HEK293 (cell line): ENCODE measurements around the gene IQCH.

Source experiments
- BCL11A ChIP-seq: fragments of 450-650 bp; formaldehyde crosslinking; IDR thresholded peaks from 2 replicates; pipeline ENCODE4 v1.5.1; 2016; ENCODE audit warnings: low read depth, missing biosample characterization, missing genetic modification characterization
- BCL6B ChIP-seq: fragments of 450-650 bp; formaldehyde crosslinking; IDR thresholded peaks from 2 replicates; pipeline ENCODE4 v1.5.1; 2017; ENCODE audit warnings: missing biosample characterization, missing genetic modification characterization
- GLI4 ChIP-seq: fragments of 450-650 bp; formaldehyde crosslinking; IDR thresholded peaks from 2 replicates; pipeline ENCODE4 v1.5.1; 2016; ENCODE audit warnings: missing biosample characterization, missing genetic modification characterization
- IKZF3 ChIP-seq: fragments of 450-650 bp; IDR thresholded peaks from 2 replicates; pipeline ENCODE4 v1.5.0; 2018; ENCODE audit warnings: missing biosample characterization, mild to moderate bottlenecking, missing genetic modification characterization, moderate library complexity
- KLF9 ChIP-seq: fragments of 450-650 bp; formaldehyde crosslinking; IDR thresholded peaks from 2 replicates; pipeline ENCODE4 v1.5.1; 2016; ENCODE audit warnings: missing biosample characterization, missing genetic modification characterization, low read depth
- YY1 ChIP-seq: fragments of 450-650 bp; formaldehyde crosslinking; IDR thresholded peaks from 2 replicates; pipeline ENCODE4 v1.5.1; 2018; ENCODE audit warnings: missing biosample characterization, missing genetic modification characterization
- ZBTB17 ChIP-seq: fragments of 450-650 bp; formaldehyde crosslinking; IDR thresholded peaks from 2 replicates; pipeline ENCODE4 v1.5.1; 2016; ENCODE audit warnings: missing biosample characterization, missing genetic modification characterization
- ZIC2 ChIP-seq: fragments of 450-650 bp; formaldehyde crosslinking; IDR thresholded peaks from 2 replicates; pipeline ENCODE4 v1.5.1; 2016; ENCODE audit warnings: missing biosample characterization, missing genetic modification characterization
- ZNF2 ChIP-seq: fragments of 450-650 bp; formaldehyde crosslinking; IDR thresholded peaks from 2 replicates; pipeline ENCODE4 v1.5.1; 2016; ENCODE audit warnings: missing biosample characterization, missing genetic modification characterization
- ZNF23 ChIP-seq: fragments of 450-650 bp; formaldehyde crosslinking; IDR thresholded peaks from 2 replicates; pipeline ENCODE4 v1.5.1; 2016; ENCODE audit warnings: missing biosample characterization, missing genetic modification characterization, borderline replicate concordance
- ZNF37A ChIP-seq: fragments of 450-650 bp; IDR thresholded peaks from 2 replicates; pipeline ENCODE4 v1.5.1; 2018; ENCODE audit warnings: missing biosample characterization, missing genetic modification characterization
- ZNF449 ChIP-seq: fragments of 450-650 bp; formaldehyde crosslinking; IDR thresholded peaks from 2 replicates; pipeline ENCODE4 v1.5.1; 2017; ENCODE audit warnings: missing biosample characterization, mild to moderate bottlenecking, missing genetic modification characterization, moderate library complexity
- ZNF488 ChIP-seq: fragments of 450-650 bp; formaldehyde crosslinking; IDR thresholded peaks from 2 replicates; pipeline ENCODE4 v1.5.1; 2016; ENCODE audit warnings: missing biosample characterization, missing genetic modification characterization
- ZNF501 ChIP-seq: fragments of 450-650 bp; formaldehyde crosslinking; IDR thresholded peaks from 2 replicates; pipeline ENCODE4 v1.5.1; 2016; ENCODE audit warnings: missing biosample characterization, missing genetic modification characterization
- ZNF510 ChIP-seq: fragments of 450-650 bp; formaldehyde crosslinking; IDR thresholded peaks from 2 replicates; pipeline ENCODE4 v1.5.1; 2018; ENCODE audit warnings: mild to moderate bottlenecking, missing genetic modification characterization, missing biosample characterization; ENCODE audit not compliant: insufficient replicate concordance
- ZNF629 ChIP-seq: fragments of 450-650 bp; formaldehyde crosslinking; IDR thresholded peaks from 2 replicates; pipeline ENCODE4 v1.5.1; 2017; ENCODE audit warnings: missing biosample characterization, missing genetic modification characterization
- ZNF791 ChIP-seq: fragments of 450-650 bp; formaldehyde crosslinking; IDR thresholded peaks from 2 replicates; pipeline ENCODE4 v1.5.1; 2016; ENCODE audit warnings: missing biosample characterization, missing genetic modification characterization
- ZSCAN30 ChIP-seq: fragments of 450-650 bp; IDR thresholded peaks from 2 replicates; pipeline ENCODE4 v1.5.1; 2018; ENCODE audit warnings: missing biosample characterization, mild to moderate bottlenecking, missing genetic modification characterization, moderate library complexity
- ZSCAN5A ChIP-seq: fragments of 450-650 bp; formaldehyde crosslinking; IDR thresholded peaks from 2 replicates; pipeline ENCODE4 v1.5.1; 2016; ENCODE audit warnings: missing biosample characterization, missing genetic modification characterization
- TF ChIP-seq, protein P1 (sequence below): fragments of 450-650 bp; formaldehyde crosslinking; IDR thresholded peaks from 2 replicates; pipeline ENCODE4 v1.5.1; 2016; ENCODE audit warnings: missing biosample characterization, missing genetic modification characterization

Gene IQCH

DNA sequence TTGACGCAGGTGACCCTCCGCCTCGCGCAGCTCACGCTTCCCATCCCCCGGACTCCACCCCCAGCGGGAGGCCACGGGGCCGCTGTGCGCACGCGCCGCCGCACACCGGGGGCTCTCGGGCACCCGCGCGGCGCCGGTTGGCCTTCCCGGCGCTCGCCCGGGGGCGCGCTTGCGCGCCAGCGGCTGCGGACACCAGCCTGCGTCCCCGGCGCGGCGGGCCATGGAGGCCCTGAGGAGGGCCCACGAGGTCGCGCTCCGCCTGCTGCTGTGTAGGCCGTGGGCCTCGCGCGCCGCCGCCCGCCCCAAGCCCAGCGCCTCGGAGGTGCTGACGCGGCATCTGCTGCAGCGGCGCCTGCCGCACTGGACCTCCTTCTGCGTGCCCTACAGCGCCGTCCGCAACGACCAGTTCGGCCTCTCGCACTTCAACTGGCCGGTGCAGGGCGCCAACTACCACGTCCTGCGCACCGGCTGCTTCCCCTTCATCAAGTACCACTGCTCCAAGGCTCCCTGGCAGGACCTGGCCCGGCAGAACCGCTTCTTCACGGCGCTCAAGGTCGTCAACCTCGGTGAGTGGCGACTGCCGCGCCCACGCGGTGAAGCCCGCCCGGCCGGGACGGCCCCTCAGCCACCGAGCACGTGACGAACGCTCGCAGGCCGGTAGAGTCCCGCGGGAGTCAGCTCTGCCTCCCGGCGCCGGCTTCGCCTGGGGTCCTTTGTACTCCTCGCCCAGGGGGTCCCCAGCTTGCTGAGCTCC, 266.6 kb downstream of the IQCH start, which contains the start of gene C15orf61 (continued):
- no peak for TF ChIP-seq ZNF488 (tag by site-specific recombination)
- TF ChIP-seq ZNF510: no peak
- TF ChIP-seq ZNF629 (tag by site-specific recombination): peak; percentile 12
- peak; percentile 88 for TF ChIP-seq KLF9 (tag by site-specific recombination)
- peak; percentile 80 for TF ChIP-seq ZSCAN30
- TF ChIP-seq ZBTB17 (tag by site-specific recombination): peak; percentile 84
- TF ChIP-seq, protein P1, sequence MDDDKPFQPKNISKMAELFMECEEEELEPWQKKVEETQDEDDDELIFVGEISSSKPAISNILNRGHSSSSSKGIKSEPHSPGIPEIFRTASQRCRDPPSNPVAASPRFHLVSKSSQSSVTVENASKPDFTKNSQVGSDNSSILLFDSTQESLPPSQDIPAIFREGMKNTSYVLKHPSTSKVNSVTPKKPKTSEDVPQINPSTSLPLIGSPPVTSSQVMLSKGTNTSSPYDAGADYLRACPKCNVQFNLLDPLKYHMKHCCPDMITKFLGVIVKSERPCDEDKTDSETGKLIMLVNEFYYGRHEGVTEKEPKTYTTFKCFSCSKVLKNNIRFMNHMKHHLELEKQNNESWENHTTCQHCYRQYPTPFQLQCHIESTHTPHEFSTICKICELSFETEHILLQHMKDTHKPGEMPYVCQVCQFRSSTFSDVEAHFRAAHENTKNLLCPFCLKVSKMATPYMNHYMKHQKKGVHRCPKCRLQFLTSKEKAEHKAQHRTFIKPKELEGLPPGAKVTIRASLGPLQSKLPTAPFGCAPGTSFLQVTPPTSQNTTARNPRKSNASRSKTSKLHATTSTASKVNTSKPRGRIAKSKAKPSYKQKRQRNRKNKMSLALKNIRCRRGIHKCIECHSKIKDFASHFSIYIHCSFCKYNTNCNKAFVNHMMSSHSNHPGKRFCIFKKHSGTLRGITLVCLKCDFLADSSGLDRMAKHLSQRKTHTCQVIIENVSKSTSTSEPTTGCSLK: no peak
- peak; percentile 73 for TF ChIP-seq BCL11A
- TF ChIP-seq ZNF449 (tag by site-specific recombination): peak; percentile 96
- peak; percentile 85; the same call in 1 of the 2 replicates for TF ChIP-seq ZNF2 (tag by site-specific recombination)
- TF ChIP-seq ZNF501: peak; percentile 99
- no peak for TF ChIP-seq ZNF23 (tag by site-specific recombination)
- TF ChIP-seq ZSCAN5A (tag by site-specific recombination): peak; percentile 98
- peak; percentile 68 for TF ChIP-seq IKZF3 (tag by site-specific recombination)
- TF ChIP-seq YY1 (tag by site-specific recombination): peak; percentile 85
- TF ChIP-seq GLI4 (tag by site-specific recombination): peak; percentile 94; the same call in 1 of the 2 replicates
- TF ChIP-seq BCL6B: peak; percentile 5; the same call in 1 of the 2 replicates
- TF ChIP-seq ZNF791: no peak
- no peak for TF ChIP-seq ZNF37A (tag by site-specific recombination)
- TF ChIP-seq ZIC2 (tag by site-specific recombination): peak; percentile 99
